Parathyroid adenoma (tissue), 2 donors: ENCODE results near the gene MPPE1.

Experiments used
- H2AFZ ChIP-seq: fragments of 300-600 bp; sonication (generic); one replicate; pipeline ENCODE4 v1.7.0; 2017; ENCODE audit warnings: antibody characterized with exemption, mild to moderate bottlenecking
- H3K27ac ChIP-seq: fragments of 300-600 bp; sonication (generic); one replicate; pipeline ENCODE4 v1.7.0; 2017
- H3K27me3 ChIP-seq: fragments of 300-600 bp; sonication (generic); one replicate; pipeline ENCODE4 v1.7.0; 2017; ENCODE audit warnings: low read length; ENCODE audit not compliant: control insufficient read depth, insufficient read depth
- H3K36me3 ChIP-seq: fragments of 300-600 bp; sonication (generic); one replicate; pipeline ENCODE4 v1.7.0; 2017; ENCODE audit warnings: low read length; ENCODE audit not compliant: control insufficient read depth, insufficient read depth
- H3K4me1 ChIP-seq: fragments of 300-600 bp; sonication (generic); one replicate; pipeline ENCODE4 v1.7.0; 2017; ENCODE audit warnings: control low read depth
- H3K4me2 ChIP-seq: fragments of 300-600 bp; sonication (generic); one replicate; pipeline ENCODE4 v1.7.0; 2017; ENCODE audit warnings: low read length
- H3K4me3 ChIP-seq: fragments of 300-600 bp; sonication (generic); one replicate; pipeline ENCODE4 v1.7.0; 2017; ENCODE audit warnings: low read depth, low read length
- H3K79me2 ChIP-seq: fragments of 300-600 bp; sonication (generic); one replicate; pipeline ENCODE4 v1.7.0; 2017; ENCODE audit warnings: control low read depth
- H3K9ac ChIP-seq: fragments of 300-600 bp; sonication (generic); one replicate; pipeline ENCODE4 v1.7.0; 2017; ENCODE audit warnings: mild to moderate bottlenecking
- H3K9me3 ChIP-seq: fragments of 300-600 bp; sonication (generic); one replicate; pipeline ENCODE4 v1.7.0; 2017; ENCODE audit warnings: low read length; ENCODE audit not compliant: control insufficient read depth
- TF ChIP-seq, protein P1 (sequence below): fragments of 300-600 bp; sonication (generic); IDR thresholded peaks from one replicate; pipeline ENCODE4 v1.7.0; 2017; ENCODE audit warnings: antibody characterized with exemption, mild to moderate bottlenecking
- donor health status: primary hyperparathyroidism.

MPPE1 gene

GRCh38 chr18:11849279-11849678 is 58.8 kb downstream of the MPPE1 start:
- no peak overlapping the region for H3K4me3 ChIP-seq
- H3K36me3 ChIP-seq, result no peaks in the 10 kb centered on the region
- no peak overlapping the region for H3K9ac ChIP-seq
- H3K27me3 ChIP-seq, result no peaks in the 10 kb centered on the region
- no peak overlapping the region for H3K4me2 ChIP-seq
- H3K79me2 ChIP-seq, result peaks cover 11% of the 10 kb centered on the region
- peak overlapping the region; percentile 95 for H3K27ac ChIP-seq
- TF ChIP-seq, protein P1, sequence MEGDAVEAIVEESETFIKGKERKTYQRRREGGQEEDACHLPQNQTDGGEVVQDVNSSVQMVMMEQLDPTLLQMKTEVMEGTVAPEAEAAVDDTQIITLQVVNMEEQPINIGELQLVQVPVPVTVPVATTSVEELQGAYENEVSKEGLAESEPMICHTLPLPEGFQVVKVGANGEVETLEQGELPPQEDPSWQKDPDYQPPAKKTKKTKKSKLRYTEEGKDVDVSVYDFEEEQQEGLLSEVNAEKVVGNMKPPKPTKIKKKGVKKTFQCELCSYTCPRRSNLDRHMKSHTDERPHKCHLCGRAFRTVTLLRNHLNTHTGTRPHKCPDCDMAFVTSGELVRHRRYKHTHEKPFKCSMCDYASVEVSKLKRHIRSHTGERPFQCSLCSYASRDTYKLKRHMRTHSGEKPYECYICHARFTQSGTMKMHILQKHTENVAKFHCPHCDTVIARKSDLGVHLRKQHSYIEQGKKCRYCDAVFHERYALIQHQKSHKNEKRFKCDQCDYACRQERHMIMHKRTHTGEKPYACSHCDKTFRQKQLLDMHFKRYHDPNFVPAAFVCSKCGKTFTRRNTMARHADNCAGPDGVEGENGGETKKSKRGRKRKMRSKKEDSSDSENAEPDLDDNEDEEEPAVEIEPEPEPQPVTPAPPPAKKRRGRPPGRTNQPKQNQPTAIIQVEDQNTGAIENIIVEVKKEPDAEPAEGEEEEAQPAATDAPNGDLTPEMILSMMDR, result no peak
- peaks cover 12% of the 10 kb centered on the region for H3K4me1 ChIP-seq
- H3K9me3 ChIP-seq, result no peaks in the 10 kb centered on the region
- peak overlapping the region; percentile 67 for H2AFZ ChIP-seq

DNA sequence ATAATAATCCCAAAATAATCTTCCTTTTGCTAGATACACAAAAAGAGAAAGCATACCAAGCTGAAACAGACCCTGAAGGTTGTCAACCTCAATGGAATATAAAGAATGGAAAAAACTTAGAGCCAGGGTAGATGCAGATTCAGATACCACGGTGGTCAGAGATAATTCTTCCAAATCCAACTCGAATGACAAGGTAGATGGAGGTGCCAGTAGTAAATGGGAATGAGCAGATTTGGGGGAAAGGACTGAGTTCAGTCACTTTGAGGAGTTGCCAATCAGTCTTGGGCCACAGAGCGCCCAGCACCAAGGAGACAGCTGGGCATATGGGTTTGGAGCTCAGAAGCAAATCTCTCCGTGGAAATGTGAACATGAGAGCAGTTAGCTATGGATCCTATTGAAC is 60.3 kb downstream of the MPPE1 start:
- H2AFZ ChIP-seq, result no peak overlapping the region
- H3K4me2 ChIP-seq, result no peak overlapping the region
- no peaks in the 10 kb centered on the region for H3K9me3 ChIP-seq
- TF ChIP-seq, protein P1, result no peak
- H3K9ac ChIP-seq, result no peak overlapping the region
- no peak overlapping the region for H3K27ac ChIP-seq
- H3K4me1 ChIP-seq, result peaks cover 9% of the 10 kb centered on the region
- H3K4me3 ChIP-seq, result no peak overlapping the region
- no peaks in the 10 kb centered on the region for H3K36me3 ChIP-seq
- no peaks in the 10 kb centered on the region for H3K27me3 ChIP-seq
- H3K79me2 ChIP-seq, result peaks cover 11% of the 10 kb centered on the region

GRCh38 chr18:11845654-11846053 is 62.5 kb downstream of the MPPE1 start:
- H3K79me2 ChIP-seq, result no peaks in the 10 kb centered on the region

DNA sequence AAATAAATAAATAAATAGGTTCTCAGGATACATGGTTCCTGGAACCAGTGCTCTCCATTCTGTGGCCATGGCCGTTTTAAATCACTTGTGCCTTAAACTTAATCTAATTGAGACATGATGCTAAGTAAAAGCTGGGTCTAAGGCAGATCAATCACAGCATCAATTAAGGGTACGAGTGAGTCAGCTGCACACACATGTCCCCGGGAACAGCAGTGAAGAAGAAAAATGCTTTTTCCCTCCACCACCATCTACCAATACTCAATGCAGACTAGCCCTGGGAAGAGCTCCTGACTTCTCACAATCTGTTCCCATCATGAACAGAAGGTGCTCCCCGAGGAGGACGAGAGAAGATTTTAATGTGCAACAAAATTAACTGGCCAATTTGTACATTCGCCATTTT is 63.7 kb downstream of the MPPE1 start:
- Histone ChIP-seq H3K9ac (no peak overlapping the region), H3K4me1 (no peaks in the 10 kb centered on the region), H2AFZ (no peak overlapping the region), H3K27ac (no peak overlapping the region), H3K36me3 (no peaks in the 10 kb centered on the region), H3K4me2 (no peak overlapping the region), H3K79me2 (no peaks in the 10 kb centered on the region), H3K4me3 (no peak overlapping the region), H3K9me3 (no peaks in the 10 kb centered on the region), H3K27me3 (no peaks in the 10 kb centered on the region)
- TF ChIP-seq, protein P1, result no peak

More at GRCh38 chr18:11845654-11846053, 62.5 kb downstream of the MPPE1 start:
- Histone ChIP-seq H3K4me2 (no peak overlapping the region), H3K36me3 (no peaks in the 10 kb centered on the region), H3K4me1 (peaks cover 9% of the 10 kb centered on the region), H3K4me3 (no peak overlapping the region), H3K27me3 (no peaks in the 10 kb centered on the region), H3K9me3 (no peaks in the 10 kb centered on the region), H3K27ac (no peak overlapping the region), H2AFZ (no peak overlapping the region), H3K9ac (no peak overlapping the region)
- TF ChIP-seq, protein P1, result no peak

- H3K27me3 ChIP-seq, result no peaks in the 10 kb centered on the region
- H3K9ac ChIP-seq, result no peak overlapping the region
- TF ChIP-seq, protein P1, result no peak
- no peak overlapping the region for H3K4me2 ChIP-seq
- no peaks in the 10 kb centered on the region for H3K9me3 ChIP-seq
- H3K4me3 ChIP-seq, result no peak overlapping the region
- no peaks in the 10 kb centered on the region for H3K79me2 ChIP-seq
- no peaks in the 10 kb centered on the region for H3K36me3 ChIP-seq
- no peak overlapping the region for H2AFZ ChIP-seq
- H3K27ac ChIP-seq, result no peak overlapping the region
- H3K4me1 ChIP-seq, result no peaks in the 10 kb centered on the region
Observed at GRCh38 chr18:11842562-11842961, 65.6 kb downstream of the MPPE1 start.
